HG02763 (cell line): ENCODE measurements around the gene GPR87.

ENCODE experiments used
- ATAC-seq: cut with Tn5 transposase; IDR thresholded peaks from one replicate; pipeline ENCODE4 v1.9.1; 2021; ENCODE audit warnings: mild to moderate bottlenecking, moderate library complexity; ENCODE audit not compliant: unreplicated experiment

Gene GPR87

DNA sequence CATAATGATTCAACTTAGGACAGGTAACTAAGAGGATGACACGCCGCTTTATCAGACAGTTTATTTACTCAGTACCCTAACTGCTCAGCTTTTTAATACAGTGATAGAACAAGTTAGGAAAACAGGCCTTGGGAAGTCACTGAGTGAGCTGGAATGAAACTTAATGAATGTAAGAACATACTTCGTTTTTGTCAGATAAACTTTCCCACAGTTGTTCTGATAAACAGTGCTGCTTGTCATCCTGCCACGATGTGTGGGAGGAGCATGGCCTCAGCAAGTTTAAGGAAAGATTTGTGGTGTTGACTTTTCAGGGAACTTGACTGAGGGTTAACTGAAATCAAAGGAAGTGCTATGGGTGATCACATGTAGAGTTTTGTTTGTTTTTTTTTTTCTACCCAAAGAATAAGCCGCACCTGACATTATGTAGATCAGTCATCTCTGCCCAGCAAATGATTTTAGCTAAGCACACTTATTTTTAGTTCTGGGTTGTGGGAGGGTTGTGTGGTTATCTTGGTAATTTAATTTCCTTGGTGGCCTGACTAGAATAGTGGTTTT is 32.6 kb downstream of the GPR87 start:
- ATAC-seq: no peak

DNA sequence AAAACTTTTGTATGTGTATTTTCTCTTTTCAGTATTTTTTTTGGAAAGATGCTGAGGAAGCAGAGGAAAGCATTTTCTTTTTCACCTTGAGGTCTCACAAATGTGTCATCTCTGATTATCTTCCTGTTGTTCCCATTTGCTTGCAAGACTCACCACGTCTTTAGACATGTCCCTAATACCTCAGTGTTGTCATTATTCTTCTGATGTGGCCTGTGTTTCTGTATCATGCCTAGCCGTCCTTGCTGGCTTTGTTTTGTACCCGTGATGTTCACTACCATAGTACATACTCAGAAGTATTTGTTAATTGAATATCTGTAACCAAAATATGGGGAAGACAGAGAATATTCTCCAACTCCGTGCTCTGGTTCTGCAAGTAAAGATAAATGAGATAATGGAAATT is 33.2 kb downstream of the GPR87 start:
- ATAC-seq: no peak

DNA sequence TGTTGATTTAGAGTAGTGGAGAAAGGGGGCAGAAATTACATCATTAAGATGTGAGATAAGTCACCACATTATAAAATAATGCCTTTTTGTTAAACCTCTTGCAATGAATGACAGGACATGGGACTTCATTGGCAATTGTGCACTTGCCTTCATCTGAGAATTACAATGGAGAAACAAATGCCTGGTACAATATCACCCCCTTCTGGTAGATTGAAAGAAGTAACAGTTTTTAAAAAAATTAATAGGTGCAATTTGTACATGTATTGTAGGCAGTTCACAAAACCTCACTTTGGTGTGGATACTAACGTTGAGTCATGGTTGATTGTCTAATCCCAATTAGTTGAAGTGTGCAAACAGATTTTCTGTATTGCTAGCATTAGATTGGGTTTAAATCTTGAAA is 33.7 kb downstream of the GPR87 start:
- no peak for ATAC-seq

GRCh38 chr3:151281671-151282324 is 34.8 kb downstream of the GPR87 start:
- ATAC-seq: no peak

- no peak for ATAC-seq
Observed at GRCh38 chr3:151278230-151278629, 38.4 kb downstream of the GPR87 start, which contains the start of gene P2RY14. TSS of gene P2RY14 (minus strand) at chr3:151278542. CDS start at chr3:151214316, 64,226 bp downstream.

DNA sequence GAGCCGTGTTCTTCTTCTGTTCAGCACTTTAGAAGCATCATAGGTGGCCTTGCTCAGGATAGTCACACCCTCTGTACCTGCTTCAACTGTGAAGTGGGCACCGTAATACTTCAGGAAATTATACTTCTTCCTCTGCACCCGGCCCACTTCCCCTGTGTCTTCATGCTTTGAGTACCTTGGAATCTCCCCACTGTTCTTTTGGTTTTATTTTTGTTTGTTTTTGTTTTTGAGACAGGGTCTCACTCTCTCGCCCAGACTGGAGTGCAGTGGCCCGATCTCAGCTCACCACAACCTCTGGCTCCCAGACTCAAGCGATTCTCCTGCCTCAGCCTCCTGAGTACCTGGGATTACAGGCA is 40.0 kb downstream of the GPR87 start:
- ATAC-seq: no peak

DNA sequence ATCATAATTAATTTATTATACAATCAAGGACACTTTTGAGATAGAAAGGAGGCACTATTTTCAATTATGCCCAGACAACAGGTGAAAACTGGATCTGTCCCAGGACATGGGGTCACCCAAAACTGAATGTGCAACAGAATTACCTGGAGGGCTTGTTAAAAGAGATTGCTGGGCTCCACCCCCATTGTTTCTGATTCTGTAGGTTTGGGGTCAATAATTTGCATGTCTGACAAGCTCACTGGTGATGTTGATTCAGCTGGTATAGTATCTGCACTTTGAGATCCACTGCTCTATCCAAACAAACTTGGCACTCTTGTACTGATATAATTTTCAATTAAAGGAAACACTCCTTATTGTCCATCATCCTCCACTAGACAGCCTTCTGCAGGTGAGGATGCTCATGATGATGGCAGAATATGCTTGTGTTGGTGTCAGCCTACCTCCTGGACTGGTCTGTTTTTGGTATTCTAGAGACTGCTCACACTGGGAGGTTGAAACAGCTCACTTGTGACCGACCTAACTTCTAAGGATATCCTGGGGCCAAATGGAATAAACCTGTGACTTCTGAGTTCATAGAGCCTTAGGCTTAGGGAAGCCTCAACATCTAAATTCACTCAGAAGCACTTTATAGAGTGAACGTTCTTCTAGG is 40.5 kb downstream of the GPR87 start:
- no peak for ATAC-seq

GRCh38 chr3:151275091-151275490 is 41.5 kb downstream of the GPR87 start:
- ATAC-seq: no peak

- ATAC-seq: no peak
Observed at GRCh38 chr3:151269631-151270030, 47.0 kb downstream of the GPR87 start.

DNA sequence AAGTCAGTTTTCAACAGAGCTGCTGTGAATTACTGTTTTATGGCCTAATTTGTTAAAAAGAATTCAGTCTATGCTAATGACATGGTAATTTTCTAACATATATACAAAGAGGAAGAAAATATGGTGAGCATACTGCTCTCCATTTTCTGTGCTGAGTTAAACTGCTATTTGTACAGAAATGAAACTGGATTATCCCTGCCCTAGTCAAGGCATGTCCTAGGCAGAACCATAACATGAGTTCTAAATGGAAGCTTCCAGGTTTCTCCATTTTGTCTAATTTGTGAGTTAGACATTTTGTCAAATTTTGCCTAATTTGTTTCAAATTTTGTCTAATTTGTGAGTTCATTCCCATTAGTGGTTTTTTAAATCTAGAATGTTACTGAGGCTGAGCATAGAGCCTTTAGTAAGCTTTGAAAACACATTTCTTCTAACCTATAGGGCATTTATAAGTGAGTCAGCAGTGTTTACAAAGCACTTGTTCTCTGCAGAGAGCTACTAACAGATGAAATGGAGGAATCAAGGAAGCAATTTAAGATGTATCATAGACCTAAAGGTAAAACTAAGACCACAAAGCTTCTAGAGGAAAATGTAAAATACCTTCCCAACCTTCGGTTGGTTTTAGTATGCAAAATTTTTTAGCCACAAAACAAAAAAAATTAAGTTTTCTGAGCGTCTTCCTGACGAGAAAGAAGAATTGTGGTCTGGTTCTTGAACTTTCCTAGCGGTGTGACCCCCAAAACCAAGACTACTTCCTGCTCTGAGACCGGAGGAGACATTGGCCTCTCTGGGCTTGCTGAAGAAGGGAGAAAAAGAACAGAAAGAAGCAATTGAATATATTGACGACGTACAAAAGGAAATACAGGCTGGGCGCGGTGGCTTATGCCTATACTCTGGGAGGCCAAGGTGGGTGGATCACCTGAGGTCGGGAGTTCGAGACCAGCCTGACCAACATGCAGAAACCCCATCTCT is 48.1 kb downstream of the GPR87 start:
- ATAC-seq: peak; percentile 54

DNA sequence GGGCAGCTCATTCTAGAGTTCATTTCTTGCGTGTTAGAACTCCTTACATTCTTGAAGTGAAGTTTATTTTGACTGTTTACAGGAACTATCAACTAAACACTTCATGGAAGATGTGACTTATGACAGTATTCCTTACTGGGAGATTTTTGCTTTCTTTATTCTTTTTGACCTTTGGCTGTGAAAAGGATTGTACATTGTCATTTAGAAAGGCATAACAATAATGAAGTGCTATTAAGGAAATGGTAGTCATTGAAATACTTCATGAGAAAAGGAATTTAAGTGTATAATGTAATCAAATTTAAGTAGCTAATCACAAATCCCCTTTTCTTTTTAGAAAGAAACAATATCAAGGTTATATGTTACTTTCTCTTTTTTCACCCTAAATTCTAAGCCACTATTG is 49.6 kb downstream of the GPR87 start:
- no peak for ATAC-seq

DNA sequence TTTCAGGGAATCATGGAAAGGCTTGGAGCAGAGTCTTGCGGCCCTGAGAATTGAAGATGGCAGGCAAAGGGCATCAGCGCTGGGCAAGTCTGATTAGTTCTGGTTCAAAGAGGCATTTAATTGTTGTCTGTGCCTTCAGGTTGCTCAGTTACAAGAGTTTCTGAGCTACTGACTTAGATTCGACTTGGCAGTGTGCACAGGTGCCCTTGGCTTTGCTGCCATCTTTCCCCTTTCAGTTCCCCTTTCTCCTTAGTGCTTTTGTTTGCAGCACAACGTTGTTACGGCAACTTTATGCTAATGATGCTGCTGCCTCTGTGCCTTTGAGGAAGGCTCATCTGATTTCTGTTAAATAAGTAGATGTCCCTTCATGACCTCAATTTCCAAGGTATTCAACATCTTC is 50.8 kb downstream of the GPR87 start:
- ATAC-seq: peak; percentile 98

- ATAC-seq: no peak
Observed at GRCh38 chr3:151265166-151265565, 51.5 kb downstream of the GPR87 start.

- ATAC-seq: no peak
Observed at GRCh38 chr3:151264605-151265004, 52.0 kb downstream of the GPR87 start.

- no peak for ATAC-seq
Observed at GRCh38 chr3:151262871-151263525, 53.6 kb downstream of the GPR87 start.

- no peak for ATAC-seq
Observed at GRCh38 chr3:151259664-151260063, 57.0 kb downstream of the GPR87 start.

- no peak for ATAC-seq
Observed at GRCh38 chr3:151256749-151257148, 59.9 kb downstream of the GPR87 start.

DNA sequence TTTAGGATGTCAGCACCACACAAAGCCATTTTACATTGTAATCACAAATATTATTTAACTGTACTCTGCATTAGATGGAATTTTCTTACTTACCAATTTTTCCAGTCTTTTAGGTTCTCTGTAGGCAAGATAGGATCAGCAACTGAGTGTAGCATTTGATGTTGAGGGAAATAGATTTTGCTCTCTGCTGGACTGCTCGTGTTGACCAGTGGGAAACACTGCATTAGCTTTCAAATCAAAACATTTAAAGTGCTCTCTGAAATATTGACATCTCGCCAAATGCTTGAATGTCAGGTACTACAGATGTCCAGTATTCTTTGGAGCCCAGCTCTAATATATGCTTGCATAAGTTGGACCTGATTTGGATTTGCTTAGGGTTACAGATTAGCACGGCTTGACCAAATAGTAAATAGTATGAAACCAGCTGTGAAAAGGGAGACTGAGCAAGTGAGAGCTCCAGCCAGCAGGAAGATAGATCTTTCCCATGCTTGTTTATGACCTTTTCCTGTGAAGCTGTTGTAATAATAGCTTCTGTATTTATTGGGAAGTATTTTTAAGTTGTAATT is 67.8 kb downstream of the GPR87 start:
- ATAC-seq: no peak
